Measurements from ENCODE around the gene KCNQ2. TPM values are rescaled to one million over a fixed set of nuclear protein-coding genes. Genes with fewer than 3 reads are reported as not detected.

Gene KCNQ2
- total RNA-seq, 1 experiment from 2014 or later = 86.5 TPM

DNA sequence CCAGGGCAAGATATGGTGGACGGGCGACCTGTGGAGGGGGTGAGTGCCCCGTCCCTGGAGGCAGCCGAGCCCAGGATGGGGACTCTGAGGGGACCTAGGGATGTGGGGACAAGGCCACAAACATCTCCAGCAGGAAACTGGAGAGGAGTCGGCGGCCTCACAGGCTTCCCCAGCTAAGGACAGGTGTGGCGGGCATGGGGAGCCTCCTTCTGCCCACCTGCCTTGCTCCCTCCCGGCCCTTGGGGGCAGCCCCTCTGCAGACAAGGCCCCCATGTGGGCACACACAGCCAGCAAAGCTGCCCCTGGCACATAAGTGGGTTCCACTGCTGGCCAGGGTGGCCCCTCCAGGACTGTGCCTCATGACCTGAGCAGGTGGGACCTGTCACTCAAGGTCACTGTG lies 115.9 kb downstream of the KCNQ2 start:
- intact Hi-C loops (cut with micrococcal nuclease) = no loop called here
- Histone ChIP-seq H3K9me3 (ENCODE audit: control insufficient read depth in 1 of 2, insufficient read depth in 1 of 2, low read depth in 1 of 2, low read length in 2 of 2) (peaks cover 0 to 1% of the 10 kb centered on the region in 2 experiments; a peak in 1 of 4 replicates), H3K9ac (ENCODE audit: low read length) (no peak overlapping the region), H3K27me3 (ENCODE audit: insufficient read depth, low read length) (no peaks in the 10 kb centered on the region), H3K36me3 (ENCODE audit: control insufficient read depth in 1 of 2, insufficient read depth in 2 of 2, low read length in 2 of 2) (no peaks in the 10 kb centered on the region), H3K4me3 (replicated peaks in 1 of 2; ENCODE audit: low read depth in 1 of 2, low read length in 2 of 2) (no peak overlapping the region), H3K79me2 (ENCODE audit: insufficient read depth, low read length) (no peaks in the 10 kb centered on the region), H3K27ac (ENCODE audit: low read depth, low read length) (no peak overlapping the region), H3K4me2 (ENCODE audit: low read length) (no peak overlapping the region), H4K20me1 (ENCODE audit: insufficient read depth) (no peaks in the 10 kb centered on the region), H3K4me1 (ENCODE audit: control insufficient read depth in 1 of 2, insufficient read depth in 2 of 2, low read length in 2 of 2) (no peaks in the 10 kb centered on the region), H2AFZ (ENCODE audit: low read depth, low read length, poor library complexity, severe bottlenecking) (no peak overlapping the region), H3K9me2 (ENCODE audit: insufficient read depth) (no peaks in the 10 kb centered on the region)
- ATAC-seq (no peak), DNase-seq (ENCODE audit: low read depth, low spot score) (no peak)
- no TSS peak for BruUV-seq (replicated peaks)
- ChIA-PET CTCF (no interaction called here), POLR2A (no interaction called here), RAD21 (ENCODE audit: low non-redundant PET in 1 of 2, low total read pairs in 2 of 2, uncharacterized antibody in 2 of 2, unreplicated experiment in 2 of 2) (no interaction called here)
- TF ChIP-seq, protein P1, sequence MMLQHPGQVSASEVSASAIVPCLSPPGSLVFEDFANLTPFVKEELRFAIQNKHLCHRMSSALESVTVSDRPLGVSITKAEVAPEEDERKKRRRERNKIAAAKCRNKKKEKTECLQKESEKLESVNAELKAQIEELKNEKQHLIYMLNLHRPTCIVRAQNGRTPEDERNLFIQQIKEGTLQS (IDR thresholded peaks at IDR 0.05) = no peak
- no peak for TF ChIP-seq RAD21 (IDR thresholded peaks at IDR 0.05; ENCODE audit: low read depth)
- TF ChIP-seq SP1 (IDR thresholded peaks at IDR 0.05; ENCODE audit: low read depth) = no peak
- no peak for TF ChIP-seq EZH2 (IDR thresholded peaks at IDR 0.05)
- TF ChIP-seq SRF (IDR thresholded peaks at IDR 0.05; ENCODE audit: low read depth) = no peak
- no peak for TF ChIP-seq CBX3 (IDR thresholded peaks at IDR 0.05; ENCODE audit: low read depth)
- TF ChIP-seq EGR1 (IDR thresholded peaks at IDR 0.05; ENCODE audit: low read depth) = no peak
- TF ChIP-seq EZH2phosphoT487 (IDR thresholded peaks at IDR 0.05; ENCODE audit: borderline replicate concordance) = no peak
- TF ChIP-seq, protein P2, sequence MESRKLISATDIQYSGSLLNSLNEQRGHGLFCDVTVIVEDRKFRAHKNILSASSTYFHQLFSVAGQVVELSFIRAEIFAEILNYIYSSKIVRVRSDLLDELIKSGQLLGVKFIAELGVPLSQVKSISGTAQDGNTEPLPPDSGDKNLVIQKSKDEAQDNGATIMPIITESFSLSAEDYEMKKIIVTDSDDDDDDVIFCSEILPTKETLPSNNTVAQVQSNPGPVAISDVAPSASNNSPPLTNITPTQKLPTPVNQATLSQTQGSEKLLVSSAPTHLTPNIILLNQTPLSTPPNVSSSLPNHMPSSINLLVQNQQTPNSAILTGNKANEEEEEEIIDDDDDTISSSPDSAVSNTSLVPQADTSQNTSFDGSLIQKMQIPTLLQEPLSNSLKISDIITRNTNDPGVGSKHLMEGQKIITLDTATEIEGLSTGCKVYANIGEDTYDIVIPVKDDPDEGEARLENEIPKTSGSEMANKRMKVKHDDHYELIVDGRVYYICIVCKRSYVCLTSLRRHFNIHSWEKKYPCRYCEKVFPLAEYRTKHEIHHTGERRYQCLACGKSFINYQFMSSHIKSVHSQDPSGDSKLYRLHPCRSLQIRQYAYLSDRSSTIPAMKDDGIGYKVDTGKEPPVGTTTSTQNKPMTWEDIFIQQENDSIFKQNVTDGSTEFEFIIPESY (IDR thresholded peaks at IDR 0.05; ENCODE audit: extremely low read depth, insufficient replicate concordance, low read length) = no peak
- no peak for TF ChIP-seq CEBPB (IDR thresholded peaks at IDR 0.05; ENCODE audit: low read depth)
- no peak for TF ChIP-seq CTCF (IDR thresholded peaks at IDR 0.05 in 2 of 3, conservative IDR thresholded peaks at IDR 0.05 in 1 of 3; ENCODE audit: borderline replicate concordance in 1 of 3, insufficient read depth in 1 of 3, low read depth in 2 of 3, low read length in 2 of 3)
- no peak for TF ChIP-seq FOSL1 (IDR thresholded peaks at IDR 0.05; ENCODE audit: low read depth)
- no peak for TF ChIP-seq POLR2AphosphoS5 (IDR thresholded peaks at IDR 0.05; ENCODE audit: low read depth, low read length)
- no peak for TF ChIP-seq SIN3A (IDR thresholded peaks at IDR 0.05; ENCODE audit: low read depth)
- TF ChIP-seq ZFX (IDR thresholded peaks at IDR 0.05) = no peak
- TF ChIP-seq POLR2A (IDR thresholded peaks at IDR 0.05; ENCODE audit: borderline replicate concordance, extremely low read depth, insufficient read depth, insufficient read length) = no peak
- no peak for TF ChIP-seq REST (IDR thresholded peaks at IDR 0.05; ENCODE audit: low read depth)

Measured in HCT116 (cell line).